Uterus (tissue), 2 donors: ENCODE measurements around the gene MARVELD3.

Source experiments
- CTCF ChIP-seq, 4 experiments: fragments of 200-600 bp in 2 of 4; fragments of 450-650 bp in 2 of 4; sonication (generic) in 2 of 4; IDR thresholded peaks; one replicate each; pipeline ENCODE4 v1.5.1; 2016 to 2019; ENCODE audit warnings: antibody characterized with exemption in 4 of 4, mild to moderate bottlenecking in 2 of 4, moderate library complexity in 1 of 4
- POLR2A ChIP-seq, 2 donors: fragments of 450-650 bp; IDR thresholded peaks; one replicate each; pipeline ENCODE4 v1.6.1; 2016; ENCODE audit warnings: antibody characterized with exemption in 2 of 2, mild to moderate bottlenecking in 1 of 2, moderate library complexity in 1 of 2

GRCh38 chr16:71666928-71667707 lies 41.1 kb downstream of the MARVELD3 start:
- TF ChIP-seq CTCF (IDR thresholded peaks at IDR 0.05), result no peak
- no peak for TF ChIP-seq POLR2A (IDR thresholded peaks at IDR 0.05)
